Neural progenitor cell (in vitro differentiated cells): ENCODE data around the gene OPTC. TPM values are rescaled to one million over a fixed set of nuclear protein-coding genes. Genes with fewer than 3 reads are reported as not detected.

ENCODE experiments used
- DNase-seq: peaks from one replicate; pipeline ENCODE4 v3.0.0-alpha.2; 2016; ENCODE audit warnings: low spot score
- H2AFZ ChIP-seq: fragments of 200-600 bp; sonication (generic); replicated peaks from 2 replicates; pipeline ENCODE4 v1.6.1; 2016; ENCODE audit warnings: antibody characterized with exemption
- H3F3A ChIP-seq: fragments of 200-600 bp; sonication (generic); 2 replicates; pipeline ENCODE4 v1.6.1; 2016; ENCODE audit warnings: antibody characterized with exemption, low read depth
- H3K27ac ChIP-seq: fragments of 200-600 bp; sonication (generic); 2 replicates; pipeline ENCODE4 v1.5.1; 2016; ENCODE audit warnings: mild to moderate bottlenecking
- H3K27me3 ChIP-seq: fragments of 200-600 bp; sonication (generic); 2 replicates; pipeline ENCODE4 v1.6.1; 2016; ENCODE audit warnings: mild to moderate bottlenecking, moderate library complexity
- H3K36me3 ChIP-seq: fragments of 200-600 bp; sonication (generic); 2 replicates; pipeline ENCODE4 v1.5.1; 2016
- H3K4me1 ChIP-seq: fragments of 200-600 bp; sonication (generic); 2 replicates; pipeline ENCODE4 v1.6.1; 2016; ENCODE audit warnings: mixed run types
- H3K4me2 ChIP-seq: fragments of 200-600 bp; sonication (generic); 2 replicates; pipeline ENCODE4 v1.6.1; 2016
- H3K4me3 ChIP-seq: fragments of 200-600 bp; sonication (generic); 2 replicates; pipeline ENCODE4 v1.5.1; 2016
- H3K79me2 ChIP-seq: fragments of 200-600 bp; sonication (generic); 2 replicates; pipeline ENCODE4 v1.6.1; 2016; ENCODE audit warnings: low read depth
- H3K9ac ChIP-seq: fragments of 200-600 bp; sonication (generic); 2 replicates; pipeline ENCODE4 v1.6.1; 2016
- H3K9me3 ChIP-seq: fragments of 200-600 bp; sonication (generic); 2 replicates; pipeline ENCODE4 v1.5.1; 2016; ENCODE audit warnings: low read depth
- H4K20me1 ChIP-seq: fragments of 200-600 bp; sonication (generic); 2 replicates; pipeline ENCODE4 v1.6.1; 2016; ENCODE audit warnings: low read depth
- H3K27ac Mint-ChIP-seq: 3 replicates; pipeline ENCODE4 v1.8.0; 2021; ENCODE audit warnings: mixed read lengths
- H3K27me3 Mint-ChIP-seq: 2 replicates; pipeline ENCODE4 v1.8.0; 2022; ENCODE audit warnings: low read depth, mild to moderate bottlenecking, inconsistent platforms, moderate library complexity, mixed read lengths; ENCODE audit not compliant: insufficient read depth
- H3K36me3 Mint-ChIP-seq: 3 replicates; pipeline ENCODE4 v1.8.0; 2021; ENCODE audit warnings: mixed read lengths
- H3K4me1 Mint-ChIP-seq: 3 replicates; pipeline ENCODE4 v1.8.0; 2021; ENCODE audit warnings: mixed read lengths
- H3K4me3 Mint-ChIP-seq: 3 replicates; pipeline ENCODE4 v1.8.0; 2021; ENCODE audit warnings: mild to moderate bottlenecking, moderate library complexity, mixed read lengths
- H3K9me3 Mint-ChIP-seq: 3 replicates; pipeline ENCODE4 v1.8.0; 2020; ENCODE audit warnings: mixed read lengths
- CTCF ChIP-seq: fragments of 200-600 bp; sonication (generic); IDR thresholded peaks from 2 replicates; pipeline ENCODE4 v1.5.1; 2017; ENCODE audit warnings: antibody characterized with exemption, mild to moderate bottlenecking
- EZH2 ChIP-seq: fragments of 200-600 bp; sonication (generic); IDR thresholded peaks from 2 replicates; pipeline ENCODE4 v1.6.1; 2017; ENCODE audit warnings: antibody characterized with exemption, mild to moderate bottlenecking, moderate library complexity
- EZH2phosphoT487 ChIP-seq: fragments of 200-600 bp; sonication (generic); IDR thresholded peaks from 2 replicates; pipeline ENCODE4 v1.6.1; 2017; ENCODE audit warnings: antibody characterized with exemption
- total RNA-seq: library from RNA; depleted of rRNA; stranded (reverse); fragments of >200 nt; gene quantifications from 2 replicates; pipeline ENCODE4 v1.2.3, GENCODE V29; 2015; ENCODE audit warnings: low replicate concordance

OPTC gene
- total RNA-seq, 1 donor from 2014 or later: not detected

- no peak overlapping the region for H3K4me2 ChIP-seq
- H3K4me3 ChIP-seq: no peak overlapping the region
- Mint-ChIP-seq H3K36me3 (no peaks in the 10 kb centered on the region), H3K9me3 (no peaks in the 10 kb centered on the region), H3K4me3 (no peak overlapping the region), H3K27me3 (peaks cover 11% of the 10 kb centered on the region), H3K27ac (peak overlapping the region; percentile 97), H3K4me1 (peaks cover 60% of the 10 kb centered on the region)
- peaks cover 22% of the 10 kb centered on the region for H3K4me1 ChIP-seq
- H3K27me3 ChIP-seq: no peaks in the 10 kb centered on the region
- TF ChIP-seq CTCF (no peak), EZH2 (no peak)
- no peaks in the 10 kb centered on the region for H3F3A ChIP-seq
- H3K36me3 ChIP-seq: no peaks in the 10 kb centered on the region
- H3K79me2 ChIP-seq: no peaks in the 10 kb centered on the region
- no peaks in the 10 kb centered on the region for H4K20me1 ChIP-seq
- peak overlapping the region; percentile 75 for H2AFZ ChIP-seq
- H3K9me3 ChIP-seq: no peaks in the 10 kb centered on the region
- H3K9ac ChIP-seq: no peak overlapping the region
- DNase-seq: no peak
- H3K27ac ChIP-seq: no peak overlapping the region
Measured at GRCh38 chr1:203555076-203555475, 61.1 kb downstream of the OPTC start.

DNA sequence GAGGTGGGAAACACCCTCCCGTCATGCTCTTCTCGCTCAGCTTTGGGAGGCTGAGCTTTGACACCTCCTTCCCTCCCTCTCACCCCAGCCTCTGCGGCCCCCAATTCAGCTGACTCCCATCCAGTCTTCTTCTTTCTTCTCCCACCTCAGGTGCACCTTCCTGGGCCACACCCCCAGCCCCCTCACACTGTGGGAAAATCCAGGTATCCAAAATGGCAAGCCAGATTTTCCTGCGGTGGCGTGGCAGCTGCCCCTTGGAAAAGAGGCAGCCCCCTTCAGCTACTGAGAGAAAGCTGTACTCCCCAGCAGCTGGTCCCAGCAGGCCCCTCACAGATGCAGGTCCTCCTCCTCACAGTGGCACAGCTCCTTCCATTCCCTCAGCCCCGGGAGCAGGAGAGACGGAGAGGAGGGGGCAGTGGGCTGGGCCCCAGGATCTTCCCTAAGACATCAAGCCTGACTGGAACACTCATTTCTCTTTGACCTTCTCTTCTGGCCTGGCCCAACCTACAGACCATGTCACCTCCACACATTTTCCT, 61.6 kb downstream of the OPTC start:
- Histone ChIP-seq H3K4me2 (peak overlapping the region; percentile 40), H3K79me2 (no peaks in the 10 kb centered on the region), H3K9me3 (no peaks in the 10 kb centered on the region), H4K20me1 (no peaks in the 10 kb centered on the region), H3K9ac (no peak overlapping the region), H3K27me3 (no peaks in the 10 kb centered on the region), H2AFZ (peak overlapping the region; percentile 39), H3K4me3 (no peak overlapping the region), H3K4me1 (peaks cover 22% of the 10 kb centered on the region), H3K36me3 (no peaks in the 10 kb centered on the region), H3F3A (no peaks in the 10 kb centered on the region), H3K27ac (no peak overlapping the region)
- DNase-seq: no peak
- H3K4me1 Mint-ChIP-seq: peaks cover 60% of the 10 kb centered on the region
- no peak for TF ChIP-seq EZH2phosphoT487
- TF ChIP-seq CTCF: no peak
- TF ChIP-seq EZH2: no peak
- H3K27ac Mint-ChIP-seq: peak overlapping the region; percentile 97
- no peaks in the 10 kb centered on the region for H3K9me3 Mint-ChIP-seq
- H3K4me3 Mint-ChIP-seq: peak overlapping the region; percentile 73
- H3K27me3 Mint-ChIP-seq: peaks cover 11% of the 10 kb centered on the region
- no peaks in the 10 kb centered on the region for H3K36me3 Mint-ChIP-seq

GRCh38 chr1:203556047-203556851, 62.3 kb downstream of the OPTC start:
- H3K4me2 ChIP-seq: peak overlapping the region; percentile 40
- H3K4me1 ChIP-seq: peaks cover 22% of the 10 kb centered on the region
- H3K4me3 Mint-ChIP-seq: peak overlapping the region; percentile 73
- no peaks in the 10 kb centered on the region for H4K20me1 ChIP-seq
- H3K27me3 ChIP-seq: no peaks in the 10 kb centered on the region
- no peak overlapping the region for H3K27ac ChIP-seq
- H2AFZ ChIP-seq: peak overlapping the region; percentile 39
- H3K79me2 ChIP-seq: no peaks in the 10 kb centered on the region
- peak; percentile 50 for DNase-seq
- no peak overlapping the region for H3K4me3 ChIP-seq
- peaks cover 60% of the 10 kb centered on the region for H3K4me1 Mint-ChIP-seq
- H3K27me3 Mint-ChIP-seq: peaks cover 12% of the 10 kb centered on the region
- no peaks in the 10 kb centered on the region for H3K36me3 Mint-ChIP-seq
- H3K9me3 Mint-ChIP-seq: no peaks in the 10 kb centered on the region
- H3K27ac Mint-ChIP-seq: peak overlapping the region; percentile 97
- H3K36me3 ChIP-seq: no peaks in the 10 kb centered on the region
- H3F3A ChIP-seq: no peaks in the 10 kb centered on the region
- H3K9me3 ChIP-seq: no peaks in the 10 kb centered on the region
- no peak for TF ChIP-seq EZH2
- no peak for TF ChIP-seq CTCF
- no peak for TF ChIP-seq EZH2phosphoT487
- H3K9ac ChIP-seq: no peak overlapping the region
